ENCODE results near the gene TBC1D26.
"Not testable (repeated sequence)": the region's sequence is repeated elsewhere in the genome, so short reads cannot be mapped to it uniquely, and the experiment has no call there.

TBC1D26 gene

DNA sequence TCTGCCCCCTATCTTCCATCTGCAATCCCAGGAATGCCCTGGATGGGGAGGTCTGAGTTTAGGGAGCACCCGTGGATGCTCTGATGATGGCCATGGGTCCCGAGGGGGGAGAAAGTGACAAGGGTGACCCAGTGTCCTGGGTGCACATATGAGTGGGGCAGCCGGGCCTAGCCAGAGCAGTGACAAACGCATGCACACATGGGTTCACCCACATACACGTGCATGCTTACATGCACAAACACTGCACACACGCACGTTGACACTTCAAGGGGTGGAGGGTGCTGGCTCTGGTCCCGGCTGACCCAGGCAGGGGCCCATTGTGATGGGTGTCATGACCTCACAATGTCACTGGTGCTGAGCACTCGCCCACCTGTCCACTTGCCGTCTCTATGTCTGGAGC lies at the start of gene TBC1D26:
Gene TBC1D26, plus strand, starts transcription at position 384 of the 400 bp plus-strand sequence. CDS start 3,066 bp downstream, outside the sequence.
- H3K4me1 ChIP-seq (ENCODE audit: control insufficient read depth, insufficient read depth, low read length); H3K36me3 ChIP-seq (ENCODE audit: control insufficient read depth in 2 of 2, insufficient read depth in 1 of 2, low read length in 2 of 2); H3K4me3 ChIP-seq (ENCODE audit: low read depth, low read length); H3K9me3 ChIP-seq (ENCODE audit: control insufficient read depth, insufficient read depth, low read depth, low read length); H3K27ac ChIP-seq (ENCODE audit: extremely low read depth, low read depth, low read length); POLR2A ChIA-PET: not testable (repeated sequence)
- CTCF ChIA-PET, result interaction anchor here (0.6 kb wide), 1 partner anchor 87 kb away, joined by 3 read pairs; no protein-coding TSS in a partner anchor

DNA sequence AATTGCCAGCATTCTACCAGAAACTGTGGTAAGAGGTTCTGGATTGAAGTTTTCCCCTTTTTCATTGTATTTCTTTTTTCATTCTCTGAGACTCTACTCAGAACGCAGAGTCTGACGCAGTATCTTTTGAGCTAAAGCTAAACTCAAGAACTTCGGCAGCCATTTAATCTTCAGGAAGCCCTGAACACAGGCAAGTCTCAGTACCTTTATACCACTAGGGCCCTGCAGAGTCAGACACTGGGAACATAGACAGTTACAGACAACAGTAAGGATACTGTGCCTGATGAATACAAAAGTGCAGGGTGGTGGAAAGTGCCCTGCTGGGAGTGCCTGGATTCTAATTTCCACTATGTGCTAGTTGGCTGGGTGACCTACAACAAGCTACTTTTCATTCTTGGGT lies 48.9 kb upstream of the TBC1D26 start:
- H3K9me3 ChIP-seq (ENCODE audit: control insufficient read depth, insufficient read depth, low read depth, low read length); CTCF ChIA-PET; H3K36me3 ChIP-seq (ENCODE audit: control insufficient read depth in 2 of 2, insufficient read depth in 1 of 2, low read length in 2 of 2); POLR2A ChIA-PET; H3K27ac ChIP-seq (ENCODE audit: extremely low read depth, low read depth, low read length); H3K4me3 ChIP-seq (ENCODE audit: low read depth, low read length); H3K4me1 ChIP-seq (ENCODE audit: control insufficient read depth, insufficient read depth, low read length): not testable (repeated sequence)

DNA sequence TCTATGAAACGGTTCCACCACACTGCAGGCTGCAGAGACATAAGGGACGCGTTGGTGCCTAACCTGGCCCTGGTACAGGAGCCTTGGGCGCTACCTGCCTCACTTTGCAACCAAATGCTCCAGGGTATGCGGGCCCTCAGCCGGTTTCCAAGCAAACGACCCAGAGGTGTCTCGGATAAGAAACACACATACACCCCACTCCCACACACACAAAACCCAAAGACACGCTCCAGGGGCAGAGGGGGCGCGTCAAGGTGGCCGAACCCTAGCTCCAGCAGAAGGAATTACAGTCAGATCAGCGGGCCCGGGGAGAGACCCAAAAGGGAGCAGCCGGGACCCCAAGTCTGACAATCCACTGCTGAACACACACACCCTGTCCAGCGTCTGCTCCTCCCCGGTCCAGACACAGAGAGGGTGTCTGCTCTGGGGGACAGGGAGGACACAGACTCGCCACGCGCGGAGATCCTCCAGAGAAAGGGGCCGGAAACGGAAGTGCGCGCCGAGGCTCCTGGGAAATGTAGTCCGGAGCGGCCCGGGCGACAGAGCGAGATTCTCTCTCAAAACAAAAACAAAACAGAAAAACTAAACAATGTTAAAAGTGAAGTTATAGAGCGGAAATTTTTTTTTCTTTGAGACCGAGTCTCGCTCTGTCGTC lies 48.1 kb upstream of the TBC1D26 start, which contains the start of gene TRIM16:
Gene TRIM16, minus strand, starts transcription at position 488 of the 655 bp plus-strand sequence. CDS start 32,702 bp downstream, outside the sequence.
- POLR2A ChIA-PET; H3K27ac ChIP-seq (ENCODE audit: extremely low read depth, low read depth, low read length): not testable (repeated sequence)
- TF ChIP-seq, protein P1, sequence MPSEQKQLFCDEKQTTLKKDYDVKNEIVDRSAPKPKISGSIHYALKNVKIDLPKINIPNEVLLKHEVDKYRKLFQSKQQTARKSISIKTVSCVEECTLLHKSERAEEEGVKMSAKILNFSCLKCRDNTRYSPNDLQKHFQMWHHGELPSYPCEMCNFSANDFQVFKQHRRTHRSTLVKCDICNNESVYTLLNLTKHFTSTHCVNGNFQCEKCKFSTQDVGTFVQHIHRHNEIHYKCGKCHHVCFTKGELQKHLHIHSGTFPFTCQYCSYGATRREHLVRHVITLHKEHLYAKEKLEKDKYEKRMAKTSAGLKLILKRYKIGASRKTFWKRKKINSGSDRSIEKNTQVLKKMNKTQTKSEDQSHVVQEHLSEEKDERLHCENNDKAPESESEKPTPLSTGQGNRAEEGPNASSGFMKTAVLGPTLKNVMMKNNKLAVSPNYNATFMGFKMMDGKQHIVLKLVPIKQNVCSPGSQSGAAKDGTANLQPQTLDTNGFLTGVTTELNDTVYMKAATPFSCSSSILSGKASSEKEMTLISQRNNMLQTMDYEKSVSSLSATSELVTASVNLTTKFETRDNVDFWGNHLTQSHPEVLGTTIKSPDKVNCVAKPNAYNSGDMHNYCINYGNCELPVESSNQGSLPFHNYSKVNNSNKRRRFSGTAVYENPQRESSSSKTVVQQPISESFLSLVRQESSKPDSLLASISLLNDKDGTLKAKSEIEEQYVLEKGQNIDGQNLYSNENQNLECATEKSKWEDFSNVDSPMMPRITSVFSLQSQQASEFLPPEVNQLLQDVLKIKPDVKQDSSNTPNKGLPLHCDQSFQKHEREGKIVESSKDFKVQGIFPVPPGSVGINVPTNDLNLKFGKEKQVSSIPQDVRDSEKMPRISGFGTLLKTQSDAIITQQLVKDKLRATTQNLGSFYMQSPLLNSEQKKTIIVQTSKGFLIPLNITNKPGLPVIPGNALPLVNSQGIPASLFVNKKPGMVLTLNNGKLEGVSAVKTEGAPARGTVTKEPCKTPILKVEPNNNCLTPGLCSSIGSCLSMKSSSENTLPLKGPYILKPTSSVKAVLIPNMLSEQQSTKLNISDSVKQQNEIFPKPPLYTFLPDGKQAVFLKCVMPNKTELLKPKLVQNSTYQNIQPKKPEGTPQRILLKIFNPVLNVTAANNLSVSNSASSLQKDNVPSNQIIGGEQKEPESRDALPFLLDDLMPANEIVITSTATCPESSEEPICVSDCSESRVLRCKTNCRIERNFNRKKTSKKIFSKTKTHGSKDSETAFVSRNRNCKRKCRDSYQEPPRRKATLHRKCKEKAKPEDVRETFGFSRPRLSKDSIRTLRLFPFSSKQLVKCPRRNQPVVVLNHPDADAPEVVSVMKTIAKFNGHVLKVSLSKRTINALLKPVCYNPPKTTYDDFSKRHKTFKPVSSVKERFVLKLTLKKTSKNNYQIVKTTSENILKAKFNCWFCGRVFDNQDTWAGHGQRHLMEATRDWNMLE (tag by site-specific recombination; conservative IDR thresholded peaks at IDR 0.05; ENCODE audit: low read depth), result peak; percentile 66; the same call in 1 of the 2 replicates
- TF ChIP-seq, protein P2, sequence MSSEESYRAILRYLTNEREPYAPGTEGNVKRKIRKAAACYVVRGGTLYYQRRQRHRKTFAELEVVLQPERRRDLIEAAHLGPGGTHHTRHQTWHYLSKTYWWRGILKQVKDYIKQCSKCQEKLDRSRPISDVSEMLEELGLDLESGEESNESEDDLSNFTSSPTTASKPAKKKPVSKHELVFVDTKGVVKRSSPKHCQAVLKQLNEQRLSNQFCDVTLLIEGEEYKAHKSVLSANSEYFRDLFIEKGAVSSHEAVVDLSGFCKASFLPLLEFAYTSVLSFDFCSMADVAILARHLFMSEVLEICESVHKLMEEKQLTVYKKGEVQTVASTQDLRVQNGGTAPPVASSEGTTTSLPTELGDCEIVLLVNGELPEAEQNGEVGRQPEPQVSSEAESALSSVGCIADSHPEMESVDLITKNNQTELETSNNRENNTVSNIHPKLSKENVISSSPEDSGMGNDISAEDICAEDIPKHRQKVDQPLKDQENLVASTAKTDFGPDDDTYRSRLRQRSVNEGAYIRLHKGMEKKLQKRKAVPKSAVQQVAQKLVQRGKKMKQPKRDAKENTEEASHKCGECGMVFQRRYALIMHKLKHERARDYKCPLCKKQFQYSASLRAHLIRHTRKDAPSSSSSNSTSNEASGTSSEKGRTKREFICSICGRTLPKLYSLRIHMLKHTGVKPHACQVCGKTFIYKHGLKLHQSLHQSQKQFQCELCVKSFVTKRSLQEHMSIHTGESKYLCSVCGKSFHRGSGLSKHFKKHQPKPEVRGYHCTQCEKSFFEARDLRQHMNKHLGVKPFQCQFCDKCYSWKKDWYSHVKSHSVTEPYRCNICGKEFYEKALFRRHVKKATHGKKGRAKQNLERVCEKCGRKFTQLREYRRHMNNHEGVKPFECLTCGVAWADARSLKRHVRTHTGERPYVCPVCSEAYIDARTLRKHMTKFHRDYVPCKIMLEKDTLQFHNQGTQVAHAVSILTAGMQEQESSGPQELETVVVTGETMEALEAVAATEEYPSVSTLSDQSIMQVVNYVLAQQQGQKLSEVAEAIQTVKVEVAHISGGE (tag by site-specific recombination; conservative IDR thresholded peaks at IDR 0.05; ENCODE audit: low read depth), result peak; percentile 91
- TF ChIP-seq ZNF76 (tag by site-specific recombination; IDR thresholded peaks at IDR 0.05; ENCODE audit: borderline replicate concordance, low read depth) (peak; percentile 76), ZNF596 (tag by site-specific recombination; IDR thresholded peaks at IDR 0.05) (peak; percentile 87), SP2 (tag by site-specific recombination; IDR thresholded peaks at IDR 0.05) (peak; percentile 33; the same call in 1 of the 2 replicates)

DNA sequence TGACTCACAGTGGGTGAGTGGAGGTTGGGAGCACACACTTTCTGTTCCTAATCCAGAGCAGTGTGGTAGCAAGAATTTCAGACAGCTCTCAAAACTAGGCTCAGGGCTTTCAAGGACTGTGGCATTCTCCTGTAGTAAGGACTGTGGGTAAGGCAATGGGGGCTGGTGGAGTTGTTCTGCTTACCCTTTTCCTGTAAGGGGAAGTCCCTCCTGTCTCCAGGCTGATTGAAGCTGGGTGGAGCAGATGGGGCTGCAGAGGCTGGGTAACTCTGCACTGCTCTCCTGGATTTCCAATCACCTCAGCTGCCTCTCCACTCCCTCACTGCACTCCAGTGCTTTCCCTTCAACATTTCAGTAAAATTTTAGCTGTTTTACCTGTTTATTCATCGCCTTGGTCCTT lies 44.6 kb upstream of the TBC1D26 start:
- POLR2A ChIA-PET; H3K4me1 ChIP-seq (ENCODE audit: control insufficient read depth, insufficient read depth, low read length); H3K4me3 ChIP-seq (ENCODE audit: low read depth, low read length); CTCF ChIA-PET; H3K27ac ChIP-seq (ENCODE audit: extremely low read depth, low read depth, low read length); H3K9me3 ChIP-seq (ENCODE audit: control insufficient read depth, insufficient read depth, low read depth, low read length); H3K36me3 ChIP-seq (ENCODE audit: control insufficient read depth in 2 of 2, insufficient read depth in 1 of 2, low read length in 2 of 2): not testable (repeated sequence)

More for the DNA sequence above, 48.1 kb upstream of the TBC1D26 start, which contains the start of gene TRIM16:
- H3K4me1 ChIP-seq (ENCODE audit: control insufficient read depth, insufficient read depth, low read length); CTCF ChIA-PET; H3K36me3 ChIP-seq (ENCODE audit: control insufficient read depth in 2 of 2, insufficient read depth in 1 of 2, low read length in 2 of 2); H3K9me3 ChIP-seq (ENCODE audit: control insufficient read depth, insufficient read depth, low read depth, low read length): not testable (repeated sequence)
- peak within 1 kb of the TSS; percentile 72 for H3K4me3 ChIP-seq (ENCODE audit: low read depth, low read length)

DNA sequence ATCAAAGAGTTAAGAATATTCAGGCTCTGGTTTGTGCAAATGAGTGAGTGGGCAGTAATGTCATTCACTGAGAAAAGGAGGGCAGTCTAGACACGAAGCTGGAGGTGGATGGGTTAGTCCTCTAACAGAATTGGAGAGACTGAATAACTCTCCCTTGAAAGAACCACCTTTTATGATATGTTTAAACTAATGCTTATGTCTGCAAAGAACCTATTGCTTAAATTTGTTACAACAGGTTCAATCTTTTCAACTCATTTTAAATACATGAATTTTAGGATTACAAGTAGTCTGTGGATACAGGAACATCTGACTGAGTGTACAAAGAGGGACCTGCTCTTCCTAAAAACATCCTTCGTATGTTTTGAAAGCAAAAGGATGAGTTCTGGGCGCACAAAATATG lies 33.1 kb upstream of the TBC1D26 start:
- CTCF ChIA-PET; H3K9me3 ChIP-seq (ENCODE audit: control insufficient read depth, insufficient read depth, low read depth, low read length); H3K27ac ChIP-seq (ENCODE audit: extremely low read depth, low read depth, low read length); H3K4me1 ChIP-seq (ENCODE audit: control insufficient read depth, insufficient read depth, low read length): not testable (repeated sequence)
- POLR2A ChIA-PET, result interaction anchor here (0.5 to 1.2 kb wide), 3 partner anchors 40 to 222 kb away, joined by 3 to 14 read pairs (median 3); no protein-coding TSS in a partner anchor
- H3K4me3 ChIP-seq (ENCODE audit: low read depth, low read length), result peak overlapping the region; percentile 29
- peaks cover 9 to 20% of the 10 kb centered on the region in 2 experiments; a peak in 2 of 3 replicates for H3K36me3 ChIP-seq (ENCODE audit: control insufficient read depth in 2 of 2, insufficient read depth in 1 of 2, low read length in 2 of 2)
